ENCODE measurements around the gene SBK3. TPM values are rescaled to one million over a fixed set of nuclear protein-coding genes. Genes with fewer than 3 reads are reported as not detected.

The SBK3 gene
- total RNA-seq, 1 donor from 2014 or later, result not detected

- Histone ChIP-seq H3K27ac (no peak overlapping the region), H3K27me3 (no peaks in the 10 kb centered on the region), H3K4me3 (no peak overlapping the region), H3K36me3 (no peaks in the 10 kb centered on the region), H3K9me3 (no peaks in the 10 kb centered on the region), H3K4me1 (no peaks in the 10 kb centered on the region)
- intact Hi-C loops (cut with DNase I), result no loop called here
- TF ChIP-seq POLR2A (IDR thresholded peaks at IDR 0.05), result no peak
- no peak for DNase-seq (ENCODE audit: extremely low spot score in 2 of 2)
These were observed 6.0 kb downstream of the SBK3 start for GRCh38 chr19:55539090-55539984.

DNA sequence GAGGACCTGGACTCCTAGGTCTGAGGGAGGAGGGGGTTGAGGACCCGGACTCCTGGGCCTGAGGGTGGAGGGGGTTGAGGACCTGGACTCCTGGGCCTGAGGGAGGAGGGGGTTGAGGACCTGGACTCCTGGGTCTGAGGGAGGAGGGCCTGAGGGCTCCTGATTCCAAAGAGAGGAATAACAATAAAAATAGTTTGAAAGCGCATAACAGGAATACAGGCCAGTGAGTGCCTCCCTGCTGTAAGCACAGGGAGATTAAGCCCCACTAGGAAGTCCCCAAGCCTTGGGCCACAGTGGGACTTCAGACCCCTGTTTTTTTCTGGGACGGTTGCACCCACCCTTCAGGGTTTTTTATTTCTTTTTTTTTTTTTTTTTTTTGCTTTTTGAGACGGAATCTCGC is 7.2 kb downstream of the SBK3 start:
- no peak for DNase-seq (ENCODE audit: extremely low spot score in 2 of 2)
- TF ChIP-seq POLR2AphosphoS5 (IDR thresholded peaks at IDR 0.05; ENCODE audit: insufficient read depth in 1 of 2, low read depth in 1 of 2) (no peak), POLR2A (IDR thresholded peaks at IDR 0.05) (no peak)
- TF ChIP-seq, protein P1, sequence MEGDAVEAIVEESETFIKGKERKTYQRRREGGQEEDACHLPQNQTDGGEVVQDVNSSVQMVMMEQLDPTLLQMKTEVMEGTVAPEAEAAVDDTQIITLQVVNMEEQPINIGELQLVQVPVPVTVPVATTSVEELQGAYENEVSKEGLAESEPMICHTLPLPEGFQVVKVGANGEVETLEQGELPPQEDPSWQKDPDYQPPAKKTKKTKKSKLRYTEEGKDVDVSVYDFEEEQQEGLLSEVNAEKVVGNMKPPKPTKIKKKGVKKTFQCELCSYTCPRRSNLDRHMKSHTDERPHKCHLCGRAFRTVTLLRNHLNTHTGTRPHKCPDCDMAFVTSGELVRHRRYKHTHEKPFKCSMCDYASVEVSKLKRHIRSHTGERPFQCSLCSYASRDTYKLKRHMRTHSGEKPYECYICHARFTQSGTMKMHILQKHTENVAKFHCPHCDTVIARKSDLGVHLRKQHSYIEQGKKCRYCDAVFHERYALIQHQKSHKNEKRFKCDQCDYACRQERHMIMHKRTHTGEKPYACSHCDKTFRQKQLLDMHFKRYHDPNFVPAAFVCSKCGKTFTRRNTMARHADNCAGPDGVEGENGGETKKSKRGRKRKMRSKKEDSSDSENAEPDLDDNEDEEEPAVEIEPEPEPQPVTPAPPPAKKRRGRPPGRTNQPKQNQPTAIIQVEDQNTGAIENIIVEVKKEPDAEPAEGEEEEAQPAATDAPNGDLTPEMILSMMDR (IDR thresholded peaks at IDR 0.05), result no peak
- intact Hi-C loops (cut with DNase I), result no loop called here
- Histone ChIP-seq H3K4me1 (no peaks in the 10 kb centered on the region), H3K27ac (no peak overlapping the region), H3K36me3 (no peaks in the 10 kb centered on the region), H3K9me3 (no peaks in the 10 kb centered on the region), H3K27me3 (no peaks in the 10 kb centered on the region), H3K4me3 (no peak overlapping the region)

DNA sequence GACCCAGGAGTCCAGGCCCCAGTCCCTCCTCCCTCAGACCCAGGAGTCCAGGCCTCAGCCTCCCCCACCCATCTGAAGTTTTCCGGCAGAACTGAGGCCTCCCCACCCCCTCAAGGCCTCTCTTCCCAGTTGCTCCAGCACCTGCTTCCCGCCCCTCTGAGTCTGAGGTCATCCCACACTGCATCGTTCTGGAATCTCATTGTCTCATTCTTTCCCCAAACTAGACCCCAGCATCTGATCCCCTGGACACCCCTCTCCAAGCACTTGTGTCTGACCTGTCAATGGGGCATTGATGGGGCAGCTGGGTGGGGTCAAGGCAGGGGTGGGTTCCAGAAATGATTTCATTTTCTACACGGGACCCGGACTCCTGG is 7.6 kb downstream of the SBK3 start:
- no peaks in the 10 kb centered on the region for H3K9me3 ChIP-seq
- no peak for TF ChIP-seq POLR2AphosphoS5 (IDR thresholded peaks at IDR 0.05; ENCODE audit: insufficient read depth in 1 of 2, low read depth in 1 of 2)
- TF ChIP-seq, protein P1 (IDR thresholded peaks at IDR 0.05), result no peak
- no peak for TF ChIP-seq POLR2A (IDR thresholded peaks at IDR 0.05)
- H3K4me3 ChIP-seq, result no peak overlapping the region
- intact Hi-C loops (cut with DNase I), result no loop called here
- H3K36me3 ChIP-seq, result no peaks in the 10 kb centered on the region
- DNase-seq (ENCODE audit: extremely low spot score in 2 of 2), result no peak
- H3K27me3 ChIP-seq, result no peaks in the 10 kb centered on the region
- no peaks in the 10 kb centered on the region for H3K4me1 ChIP-seq
- H3K27ac ChIP-seq, result no peak overlapping the region

GRCh38 chr19:55536951-55537740 is 8.2 kb downstream of the SBK3 start, which contains the start of gene SBK2:
TSS of gene SBK2 (minus strand) at chr19:55537133. CDS start at chr19:55536294, 839 bp downstream.
- Histone ChIP-seq H3K9me3 (no peaks in the 10 kb centered on the region), H3K27me3 (no peaks in the 10 kb centered on the region), H3K4me1 (no peaks in the 10 kb centered on the region), H3K27ac (no peak within 1 kb of the TSS), H3K4me3 (no peak within 1 kb of the TSS), H3K36me3 (no peaks in the 10 kb centered on the region)
- no peak for DNase-seq (ENCODE audit: extremely low spot score in 2 of 2)
- TF ChIP-seq POLR2AphosphoS5 (IDR thresholded peaks at IDR 0.05; ENCODE audit: insufficient read depth in 1 of 2, low read depth in 1 of 2), result no peak
- TF ChIP-seq POLR2A (IDR thresholded peaks at IDR 0.05), result no peak
- TF ChIP-seq, protein P1 (IDR thresholded peaks at IDR 0.05), result no peak
- intact Hi-C loops (cut with DNase I), result no loop called here

- TF ChIP-seq, protein P1 (IDR thresholded peaks at IDR 0.05), result no peak
- TF ChIP-seq POLR2AphosphoS5 (IDR thresholded peaks at IDR 0.05; ENCODE audit: insufficient read depth in 1 of 2, low read depth in 1 of 2) (no peak), POLR2A (IDR thresholded peaks at IDR 0.05) (no peak)
- Histone ChIP-seq H3K4me1 (no peaks in the 10 kb centered on the region), H3K36me3 (no peaks in the 10 kb centered on the region), H3K9me3 (no peaks in the 10 kb centered on the region), H3K27ac (no peak overlapping the region), H3K4me3 (no peak overlapping the region), H3K27me3 (no peaks in the 10 kb centered on the region)
- DNase-seq (ENCODE audit: extremely low spot score in 2 of 2), result no peak
- intact Hi-C loops (cut with DNase I), result no loop called here
These were observed 9.0 kb downstream of the SBK3 start for GRCh38 chr19:55536366-55536765.
